GM12865 (cell line): ENCODE data around the gene ATP11A.
A peak's percentile ranks its signal among the peaks of the same experiment; 100 is the strongest.

Experiments
- DNase-seq: peaks from one replicate; pipeline ENCODE4 v3.0.0; 2010; ENCODE audit warnings: low read depth
- H3K4me3 ChIP-seq: 2 replicates; pipeline ENCODE4 v1.5.1; 2011; ENCODE audit warnings: mild to moderate bottlenecking, low read depth, low read length, control low read depth
- TF ChIP-seq, protein P1 (sequence below): IDR thresholded peaks from 2 replicates; pipeline ENCODE4 v1.5.1; 2011; ENCODE audit warnings: low read length, control low read depth, low read depth, inconsistent platforms; ENCODE audit not compliant: insufficient read depth; ENCODE audit errors: missing control alignments

ATP11A gene

DNA sequence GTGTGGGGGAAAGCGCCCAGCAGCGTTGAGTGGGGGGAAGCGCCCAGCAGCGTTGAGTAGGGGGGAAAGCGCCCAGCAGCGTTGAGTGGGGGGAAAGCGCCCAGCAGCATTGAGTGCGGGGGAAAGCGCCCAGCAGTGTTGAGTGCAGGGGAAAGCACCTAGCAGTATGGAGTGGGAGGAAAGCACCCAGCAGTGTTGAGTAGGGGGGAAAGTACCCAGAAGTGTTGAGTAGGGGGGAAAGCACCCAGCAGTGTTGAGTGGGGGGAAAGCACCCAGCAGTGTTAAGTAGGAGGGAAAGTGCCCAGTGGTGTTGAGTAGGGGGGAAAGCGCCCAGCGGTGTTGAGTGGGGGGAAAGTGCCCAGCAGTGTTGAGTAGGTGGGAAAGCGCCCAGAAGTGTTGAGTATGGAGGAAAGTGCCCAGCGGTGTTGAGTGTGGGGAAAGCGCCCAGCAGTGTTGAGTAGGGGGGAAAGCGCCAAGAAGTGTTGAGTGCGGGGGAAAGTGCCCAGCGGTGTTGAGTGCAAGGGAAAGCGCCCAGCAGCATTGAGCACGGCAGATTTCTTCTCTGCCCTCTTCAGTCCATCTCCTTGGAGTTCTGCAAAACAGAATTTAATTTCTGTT lies 138.4 kb downstream of the ATP11A start:
- peak; percentile 60 for DNase-seq
- H3K4me3 ChIP-seq, result no peak overlapping the region
- TF ChIP-seq, protein P1, sequence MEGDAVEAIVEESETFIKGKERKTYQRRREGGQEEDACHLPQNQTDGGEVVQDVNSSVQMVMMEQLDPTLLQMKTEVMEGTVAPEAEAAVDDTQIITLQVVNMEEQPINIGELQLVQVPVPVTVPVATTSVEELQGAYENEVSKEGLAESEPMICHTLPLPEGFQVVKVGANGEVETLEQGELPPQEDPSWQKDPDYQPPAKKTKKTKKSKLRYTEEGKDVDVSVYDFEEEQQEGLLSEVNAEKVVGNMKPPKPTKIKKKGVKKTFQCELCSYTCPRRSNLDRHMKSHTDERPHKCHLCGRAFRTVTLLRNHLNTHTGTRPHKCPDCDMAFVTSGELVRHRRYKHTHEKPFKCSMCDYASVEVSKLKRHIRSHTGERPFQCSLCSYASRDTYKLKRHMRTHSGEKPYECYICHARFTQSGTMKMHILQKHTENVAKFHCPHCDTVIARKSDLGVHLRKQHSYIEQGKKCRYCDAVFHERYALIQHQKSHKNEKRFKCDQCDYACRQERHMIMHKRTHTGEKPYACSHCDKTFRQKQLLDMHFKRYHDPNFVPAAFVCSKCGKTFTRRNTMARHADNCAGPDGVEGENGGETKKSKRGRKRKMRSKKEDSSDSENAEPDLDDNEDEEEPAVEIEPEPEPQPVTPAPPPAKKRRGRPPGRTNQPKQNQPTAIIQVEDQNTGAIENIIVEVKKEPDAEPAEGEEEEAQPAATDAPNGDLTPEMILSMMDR, result no peak

DNA sequence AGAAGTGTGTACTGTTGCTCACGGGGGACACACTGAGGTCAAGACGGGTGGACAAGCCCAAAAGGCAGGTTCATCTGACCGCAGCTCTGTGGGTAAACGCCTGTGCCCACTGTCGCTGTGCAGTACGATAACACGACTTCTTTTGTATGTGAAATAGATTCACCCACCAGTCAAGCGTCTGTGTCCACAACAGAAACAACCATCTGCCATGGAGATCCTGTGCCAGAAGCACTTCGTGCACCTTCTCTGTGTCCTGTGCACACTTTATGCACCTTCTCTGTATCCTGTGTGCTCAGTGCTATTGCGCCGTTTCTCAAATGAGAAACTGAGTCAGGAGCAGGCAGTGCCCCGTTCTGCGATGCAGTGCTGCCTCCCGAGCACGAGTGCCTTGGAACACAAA lies 138.9 kb downstream of the ATP11A start:
- TF ChIP-seq, protein P1, result no peak
- no peak for DNase-seq
- H3K4me3 ChIP-seq, result no peak overlapping the region

DNA sequence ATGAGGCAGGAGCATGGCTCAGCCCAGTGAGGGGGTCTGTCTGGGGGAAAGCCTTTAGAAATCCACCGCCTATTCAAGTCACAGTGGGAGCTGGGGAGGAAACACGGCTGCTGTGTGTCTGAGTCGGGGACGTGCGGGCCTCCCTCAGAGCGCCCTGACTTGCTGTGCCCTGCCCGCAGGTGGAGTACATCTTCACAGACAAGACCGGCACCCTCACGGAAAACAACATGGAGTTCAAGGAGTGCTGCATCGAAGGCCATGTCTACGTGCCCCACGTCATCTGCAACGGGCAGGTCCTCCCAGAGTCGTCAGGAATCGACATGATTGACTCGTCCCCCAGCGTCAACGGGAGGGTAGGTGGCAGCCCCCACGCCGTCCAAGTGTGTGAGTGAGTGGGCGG lies 141.4 kb downstream of the ATP11A start:
- no peak for DNase-seq
- no peak overlapping the region for H3K4me3 ChIP-seq
- TF ChIP-seq, protein P1, result no peak

DNA sequence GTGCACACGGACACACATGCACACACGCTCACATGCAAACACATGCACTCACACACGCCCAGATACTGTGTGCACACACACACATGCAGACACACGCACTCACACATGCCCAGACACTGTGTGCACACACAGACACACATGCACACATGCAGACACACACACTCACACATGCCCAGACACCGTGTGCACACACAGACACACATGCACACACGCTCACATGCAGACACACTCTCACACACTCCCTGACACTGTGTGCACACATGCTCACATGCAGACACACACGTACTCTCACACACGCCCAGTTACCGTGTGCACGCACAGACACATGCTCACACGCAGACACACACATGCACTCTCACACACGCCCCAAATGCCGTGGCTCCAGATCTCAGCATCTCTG lies 142.0 kb downstream of the ATP11A start:
- no peak overlapping the region for H3K4me3 ChIP-seq
- DNase-seq, result no peak
- TF ChIP-seq, protein P1, result no peak

DNA sequence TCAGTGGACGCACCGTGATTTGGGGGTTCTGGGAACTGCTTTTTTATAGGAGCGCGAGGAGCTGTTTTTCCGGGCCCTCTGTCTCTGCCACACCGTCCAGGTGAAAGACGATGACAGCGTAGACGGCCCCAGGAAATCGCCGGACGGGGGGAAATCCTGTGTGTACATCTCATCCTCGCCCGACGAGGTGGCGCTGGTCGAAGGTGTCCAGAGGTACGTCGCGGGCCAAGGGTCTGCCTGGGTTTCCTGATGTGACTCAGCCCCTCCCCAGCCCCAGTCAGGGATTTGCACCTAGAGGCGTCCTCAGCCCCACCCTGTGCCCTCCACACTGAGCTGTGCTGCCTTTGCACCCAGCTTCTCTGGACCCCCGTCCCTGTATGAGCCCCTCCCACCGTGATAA lies 143.0 kb downstream of the ATP11A start:
- TF ChIP-seq, protein P1, result no peak

DNA sequence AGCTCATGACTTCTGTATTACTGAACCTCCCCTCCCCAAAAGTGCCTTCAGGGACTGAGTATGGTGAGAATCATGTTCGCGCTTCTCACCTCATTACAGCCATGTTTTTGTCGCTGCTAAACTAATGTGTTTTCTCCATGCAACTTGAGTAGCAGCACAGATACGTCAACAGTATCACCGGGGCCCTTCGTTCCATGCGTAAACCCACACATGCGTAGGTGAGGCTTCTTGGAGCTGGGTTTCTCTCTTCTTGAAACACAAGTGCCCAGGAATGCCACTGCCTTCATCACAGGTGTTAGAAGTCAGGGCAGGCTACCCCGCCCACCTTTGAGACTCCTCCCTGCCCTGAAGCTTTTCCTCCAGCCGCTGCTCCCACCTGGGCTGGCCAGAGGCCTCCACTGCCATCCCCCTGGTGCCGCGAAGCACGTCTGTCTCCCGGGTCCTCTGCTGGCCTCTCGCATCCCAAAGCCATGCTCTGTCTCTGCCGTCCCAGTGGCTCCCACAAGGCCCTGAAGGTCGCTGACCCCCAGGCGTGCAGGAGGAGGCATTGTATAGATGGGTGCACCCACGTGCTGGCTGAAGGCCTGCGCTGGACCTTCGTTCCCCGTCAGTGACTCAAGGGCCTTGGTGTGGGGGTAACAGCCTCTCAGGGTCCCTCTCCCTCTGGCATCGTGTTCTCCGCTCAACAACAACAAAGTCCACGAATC lies 143.9 kb downstream of the ATP11A start:
- no peak overlapping the region for H3K4me3 ChIP-seq
- TF ChIP-seq, protein P1, result no peak
- no peak for DNase-seq

More for the DNA sequence above, 143.0 kb downstream of the ATP11A start:
- no peak overlapping the region for H3K4me3 ChIP-seq
- DNase-seq, result no peak

DNA sequence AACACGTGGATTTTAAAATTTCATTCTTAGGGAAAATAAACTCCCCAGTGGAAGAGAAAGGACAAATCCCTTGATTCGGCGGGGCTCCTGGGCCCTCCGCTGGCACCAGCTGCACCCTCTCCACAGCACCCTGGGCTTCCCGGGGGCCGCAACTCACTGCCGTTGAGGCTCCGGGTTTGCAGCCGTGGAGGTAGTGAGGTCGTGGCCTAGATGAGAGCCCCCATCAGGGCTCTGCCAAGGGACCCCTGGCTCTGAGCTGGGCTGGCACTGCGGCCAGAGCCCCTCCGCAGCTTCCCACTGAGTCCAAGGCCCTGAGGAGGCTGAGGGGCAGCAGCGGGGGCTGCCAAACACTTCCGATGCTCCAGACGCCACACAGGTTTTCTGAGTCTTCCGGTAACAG lies 145.5 kb downstream of the ATP11A start:
- TF ChIP-seq, protein P1, result no peak
- H3K4me3 ChIP-seq, result no peak overlapping the region
- no peak for DNase-seq
